Neural crest cell (in vitro differentiated cells): ENCODE results near the gene COL23A1. TPM values are rescaled to one million over a fixed set of nuclear protein-coding genes. Genes with fewer than 3 reads are reported as not detected.
A peak's percentile ranks its signal among the peaks of the same experiment; 100 is the strongest.

Source experiments
- DNase-seq: peaks from one replicate; pipeline ENCODE4 v3.0.0; 2021; ENCODE audit warnings: low read depth, mixed read lengths, low spot score
- H3K27ac Mint-ChIP-seq: one replicate; pipeline ENCODE4 v1.8.0; 2021; ENCODE audit warnings: mild to moderate bottlenecking, mixed read lengths; ENCODE audit not compliant: unreplicated experiment
- H3K27me3 Mint-ChIP-seq: 2 replicates; pipeline ENCODE4 v1.8.0; 2021; ENCODE audit warnings: low read depth, mild to moderate bottlenecking, mixed read lengths
- H3K36me3 Mint-ChIP-seq: 2 replicates; pipeline ENCODE4 v1.8.0; 2021; ENCODE audit warnings: low read depth, mild to moderate bottlenecking, mixed read lengths
- H3K4me1 Mint-ChIP-seq: 2 replicates; pipeline ENCODE4 v1.8.0; 2021; ENCODE audit warnings: mixed read lengths
- H3K4me3 Mint-ChIP-seq: one replicate; pipeline ENCODE4 v1.8.0; 2021; ENCODE audit warnings: mild to moderate bottlenecking, mixed read lengths
- H3K9me3 Mint-ChIP-seq: 2 replicates; pipeline ENCODE4 v1.8.0; 2021; ENCODE audit warnings: mixed read lengths
- CTCF ChIP-seq: fragments of 200-600 bp; sonication (generic); conservative IDR thresholded peaks from 2 replicates; pipeline ENCODE4 v1.5.0; 2021; ENCODE audit warnings: antibody characterized with exemption, mild to moderate bottlenecking
- total RNA-seq: library from RNA; stranded (reverse); gene quantifications from 2 replicates; pipeline ENCODE4 v1.2.1, GENCODE V29; 2021

The COL23A1 gene
- total RNA-seq, 1 donor from 2014 or later = 33.7 TPM

- TF ChIP-seq CTCF = no peak
- H3K27me3 Mint-ChIP-seq = no peaks in the 10 kb centered on the region
- no peaks in the 10 kb centered on the region for H3K36me3 Mint-ChIP-seq
- no peak overlapping the region for H3K4me3 Mint-ChIP-seq
- H3K4me1 Mint-ChIP-seq = peaks cover 62% of the 10 kb centered on the region
- DNase-seq = no peak
- peak overlapping the region; percentile 12 for H3K27ac Mint-ChIP-seq
- H3K9me3 Mint-ChIP-seq = no peaks in the 10 kb centered on the region
These were observed 202.4 kb downstream of the COL23A1 start for GRCh38 chr5:178387856-178388190.

GRCh38 chr5:178387061-178387855, 202.9 kb downstream of the COL23A1 start:
- Mint-ChIP-seq H3K9me3 (no peaks in the 10 kb centered on the region), H3K4me3 (no peak overlapping the region), H3K36me3 (no peaks in the 10 kb centered on the region), H3K27me3 (no peaks in the 10 kb centered on the region), H3K27ac (no peak overlapping the region), H3K4me1 (peaks cover 62% of the 10 kb centered on the region)
- DNase-seq = no peak
- no peak for TF ChIP-seq CTCF

- Mint-ChIP-seq H3K27me3 (no peaks in the 10 kb centered on the region), H3K9me3 (no peaks in the 10 kb centered on the region), H3K27ac (no peak overlapping the region), H3K4me3 (no peak overlapping the region), H3K36me3 (no peaks in the 10 kb centered on the region), H3K4me1 (peaks cover 63% of the 10 kb centered on the region)
- DNase-seq = no peak
- TF ChIP-seq CTCF = no peak
These were observed 203.8 kb downstream of the COL23A1 start for GRCh38 chr5:178386336-178386931.

- Mint-ChIP-seq H3K9me3 (no peaks in the 10 kb centered on the region), H3K4me3 (no peak overlapping the region), H3K27ac (peak overlapping the region; percentile 85), H3K4me1 (peaks cover 54% of the 10 kb centered on the region), H3K27me3 (no peaks in the 10 kb centered on the region), H3K36me3 (no peaks in the 10 kb centered on the region)
- TF ChIP-seq CTCF = no peak
- no peak for DNase-seq
These were observed 204.7 kb downstream of the COL23A1 start for GRCh38 chr5:178385496-178385890.

- TF ChIP-seq CTCF = no peak
- no peaks in the 10 kb centered on the region for H3K36me3 Mint-ChIP-seq
- no peak for DNase-seq
- no peaks in the 10 kb centered on the region for H3K27me3 Mint-ChIP-seq
- peaks cover 57% of the 10 kb centered on the region for H3K4me1 Mint-ChIP-seq
- H3K27ac Mint-ChIP-seq = no peak overlapping the region
- H3K4me3 Mint-ChIP-seq = no peak overlapping the region
- H3K9me3 Mint-ChIP-seq = no peaks in the 10 kb centered on the region
These were observed 205.2 kb downstream of the COL23A1 start for GRCh38 chr5:178384816-178385495.
